Mesothelial cell of epicardium (in vitro differentiated cells): ENCODE measurements around the gene DBP. TPM values are rescaled to one million over a fixed set of nuclear protein-coding genes. Genes with fewer than 3 reads are reported as not detected.
"Not testable (repeated sequence)": the region's sequence is repeated elsewhere in the genome, so short reads cannot be mapped to it uniquely, and the experiment has no call there.

ENCODE experiments used
- DNase-seq, 2 experiments: peaks; one replicate each; pipeline ENCODE4 v3.0.0; 2021; ENCODE audit warnings: low spot score in 2 of 2; ENCODE audit not compliant: unreplicated experiment in 2 of 2
- H3K27ac Mint-ChIP-seq: 2 replicates; pipeline ENCODE4 v1.8.0; 2021; ENCODE audit warnings: mixed read lengths
- H3K27me3 Mint-ChIP-seq: 2 replicates; pipeline ENCODE4 v1.8.0; 2021; ENCODE audit warnings: low read depth, mixed read lengths
- H3K36me3 Mint-ChIP-seq: 2 replicates; pipeline ENCODE4 v1.8.0; 2021; ENCODE audit warnings: mixed read lengths
- H3K4me1 Mint-ChIP-seq: 2 replicates; pipeline ENCODE4 v1.8.0; 2021; ENCODE audit warnings: mixed read lengths
- H3K4me3 Mint-ChIP-seq: 2 replicates; pipeline ENCODE4 v1.8.0; 2021; ENCODE audit warnings: mild to moderate bottlenecking, moderate library complexity, mixed read lengths
- H3K9me3 Mint-ChIP-seq: 2 replicates; pipeline ENCODE4 v1.8.0; 2021; ENCODE audit warnings: mixed read lengths
- CTCF ChIP-seq: fragments of 200-600 bp; sonication (generic); IDR thresholded peaks from one replicate; pipeline ENCODE4 v1.5.0; 2021; ENCODE audit warnings: antibody characterized with exemption; ENCODE audit not compliant: unreplicated experiment
- total RNA-seq: library from RNA; stranded (reverse); gene quantifications from 3 replicates; pipeline ENCODE4 v1.2.1, GENCODE V29; 2021

DBP gene
- total RNA-seq, 1 donor from 2014 or later = 13.1 TPM

- H3K4me3 Mint-ChIP-seq = no peak overlapping the region
- H3K36me3 Mint-ChIP-seq = no peaks in the 10 kb centered on the region
- DNase-seq = no peak
- no peak overlapping the region for H3K27ac Mint-ChIP-seq
- H3K4me1 Mint-ChIP-seq = peaks cover 2% of the 10 kb centered on the region
- no peaks in the 10 kb centered on the region for H3K9me3 Mint-ChIP-seq
- TF ChIP-seq CTCF = no peak
- H3K27me3 Mint-ChIP-seq = no peaks in the 10 kb centered on the region
Observed at GRCh38 chr19:48663667-48664066, 26.5 kb upstream of the DBP start.

GRCh38 chr19:48661711-48662090 is 24.5 kb upstream of the DBP start:
- H3K27me3 Mint-ChIP-seq = no peaks in the 10 kb centered on the region
- H3K36me3 Mint-ChIP-seq = no peaks in the 10 kb centered on the region
- no peak for TF ChIP-seq CTCF
- no peak overlapping the region for H3K27ac Mint-ChIP-seq
- no peak for DNase-seq
- no peak overlapping the region for H3K4me3 Mint-ChIP-seq
- no peaks in the 10 kb centered on the region for H3K9me3 Mint-ChIP-seq
- peaks cover 8% of the 10 kb centered on the region for H3K4me1 Mint-ChIP-seq

GRCh38 chr19:48660852-48661710 is 23.9 kb upstream of the DBP start:
- Mint-ChIP-seq H3K9me3 (no peaks in the 10 kb centered on the region), H3K27me3 (no peaks in the 10 kb centered on the region), H3K27ac (peak overlapping the region; percentile 27), H3K36me3 (no peaks in the 10 kb centered on the region), H3K4me1 (peaks cover 10% of the 10 kb centered on the region), H3K4me3 (no peak overlapping the region)
- DNase-seq = peak in 1 of 2 experiments; percentile 67
- no peak for TF ChIP-seq CTCF

- Mint-ChIP-seq H3K4me1 (peaks cover 12% of the 10 kb centered on the region), H3K36me3 (no peaks in the 10 kb centered on the region)
- TF ChIP-seq CTCF = no peak
Observed at GRCh38 chr19:48659768-48660167, 22.6 kb upstream of the DBP start.

GRCh38 chr19:48658483-48658882 is 21.3 kb upstream of the DBP start:
- H3K4me3 Mint-ChIP-seq = no peak overlapping the region
- TF ChIP-seq CTCF = no peak
- DNase-seq = no peak
- H3K27me3 Mint-ChIP-seq = no peaks in the 10 kb centered on the region
- no peaks in the 10 kb centered on the region for H3K36me3 Mint-ChIP-seq
- peaks cover 18% of the 10 kb centered on the region for H3K4me1 Mint-ChIP-seq
- H3K27ac Mint-ChIP-seq = no peak overlapping the region
- H3K9me3 Mint-ChIP-seq = no peaks in the 10 kb centered on the region

More at GRCh38 chr19:48659768-48660167, 22.6 kb upstream of the DBP start:
- Mint-ChIP-seq H3K27ac (no peak overlapping the region), H3K9me3 (no peaks in the 10 kb centered on the region), H3K4me3 (no peak overlapping the region), H3K27me3 (no peaks in the 10 kb centered on the region)
- no peak for DNase-seq

- H3K27me3 Mint-ChIP-seq, H3K36me3 Mint-ChIP-seq, H3K9me3 Mint-ChIP-seq, H3K4me3 Mint-ChIP-seq, DNase-seq, H3K27ac Mint-ChIP-seq: not testable (repeated sequence)
- H3K4me1 Mint-ChIP-seq = peaks cover 18% of the 10 kb centered on the region
Observed at GRCh38 chr19:48657828-48658227, 20.6 kb upstream of the DBP start.
